ENCODE data around the gene FAM156B.
"Not testable (repeated sequence)": the region's sequence is repeated elsewhere in the genome, so short reads cannot be mapped to it uniquely, and the experiment has no call there.

FAM156B gene

GRCh38 chrX:52870046-52870445 lies 27.1 kb upstream of the FAM156B start:
- Histone ChIP-seq H3K79me2 (no peaks in the 10 kb centered on the region), H3K9me3 (ENCODE audit: control insufficient read depth, low read length) (no peaks in the 10 kb centered on the region), H3K27me3 (ENCODE audit: control insufficient read depth, insufficient read depth, low read length) (no peaks in the 10 kb centered on the region), H3K4me2 (ENCODE audit: low read length) (no peak overlapping the region), H3K9ac (no peak overlapping the region), H3K4me1 (no peaks in the 10 kb centered on the region), H3K4me3 (ENCODE audit: low read depth, low read length) (no peak overlapping the region), H3K27ac (no peak overlapping the region), H3K36me3 (ENCODE audit: control insufficient read depth, insufficient read depth, low read length) (no peaks in the 10 kb centered on the region), H2AFZ (no peak overlapping the region)
- no peak for TF ChIP-seq CTCF (IDR thresholded peaks at IDR 0.05)

- H3K9ac ChIP-seq; H3K27me3 ChIP-seq (ENCODE audit: control insufficient read depth, insufficient read depth, low read length); H3K4me2 ChIP-seq (ENCODE audit: low read length); H3K4me3 ChIP-seq (ENCODE audit: low read depth, low read length); H3K27ac ChIP-seq; H3K79me2 ChIP-seq; H3K4me1 ChIP-seq; H3K36me3 ChIP-seq (ENCODE audit: control insufficient read depth, insufficient read depth, low read length); H2AFZ ChIP-seq; H3K9me3 ChIP-seq (ENCODE audit: control insufficient read depth, low read length): not testable (repeated sequence)
These were observed 23.3 kb upstream of the FAM156B start for GRCh38 chrX:52873825-52874224.

DNA sequence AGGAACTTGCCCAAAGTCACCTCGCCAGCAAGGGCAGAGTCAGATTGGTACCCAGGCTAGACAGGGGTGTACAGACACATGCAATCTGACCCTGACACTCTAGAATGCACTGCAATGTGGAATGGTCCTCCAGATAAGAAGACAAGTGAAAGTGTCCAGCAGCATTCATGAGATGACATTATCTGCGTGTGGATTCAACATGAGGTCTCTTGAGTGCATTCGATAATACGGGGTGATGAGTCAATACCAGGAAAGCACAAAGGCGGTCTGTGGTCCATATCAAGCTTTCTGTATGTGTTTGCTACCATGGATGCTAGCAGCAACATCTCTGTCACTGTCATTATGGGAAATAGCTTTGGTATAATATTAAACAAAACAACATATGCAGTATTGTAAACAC lies 22.5 kb upstream of the FAM156B start:
- H3K9ac ChIP-seq = no peak overlapping the region
- TF ChIP-seq CTCF (IDR thresholded peaks at IDR 0.05) = no peak
- H3K9me3 ChIP-seq (ENCODE audit: control insufficient read depth, low read length) = no peaks in the 10 kb centered on the region
- H3K4me1 ChIP-seq = no peaks in the 10 kb centered on the region
- H3K36me3 ChIP-seq (ENCODE audit: control insufficient read depth, insufficient read depth, low read length) = no peaks in the 10 kb centered on the region
- no peak overlapping the region for H3K4me3 ChIP-seq (ENCODE audit: low read depth, low read length)
- no peak overlapping the region for H3K27ac ChIP-seq
- no peak overlapping the region for H3K4me2 ChIP-seq (ENCODE audit: low read length)
- no peaks in the 10 kb centered on the region for H3K79me2 ChIP-seq
- no peaks in the 10 kb centered on the region for H3K27me3 ChIP-seq (ENCODE audit: control insufficient read depth, insufficient read depth, low read length)
- H2AFZ ChIP-seq = no peak overlapping the region

GRCh38 chrX:52875436-52875835 lies 21.7 kb upstream of the FAM156B start:
- H3K9ac ChIP-seq; H3K9me3 ChIP-seq (ENCODE audit: control insufficient read depth, low read length); H3K4me3 ChIP-seq (ENCODE audit: low read depth, low read length); H3K27ac ChIP-seq; H3K4me1 ChIP-seq; H3K27me3 ChIP-seq (ENCODE audit: control insufficient read depth, insufficient read depth, low read length); H3K36me3 ChIP-seq (ENCODE audit: control insufficient read depth, insufficient read depth, low read length); H3K4me2 ChIP-seq (ENCODE audit: low read length); H2AFZ ChIP-seq; H3K79me2 ChIP-seq: not testable (repeated sequence)

- not testable (repeated sequence) for H3K9ac ChIP-seq; H3K27ac ChIP-seq; H3K27me3 ChIP-seq (ENCODE audit: control insufficient read depth, insufficient read depth, low read length); H3K9me3 ChIP-seq (ENCODE audit: control insufficient read depth, low read length); H2AFZ ChIP-seq; H3K4me1 ChIP-seq; H3K79me2 ChIP-seq; H3K36me3 ChIP-seq (ENCODE audit: control insufficient read depth, insufficient read depth, low read length); H3K4me2 ChIP-seq (ENCODE audit: low read length); H3K4me3 ChIP-seq (ENCODE audit: low read depth, low read length)
These were observed 20.7 kb upstream of the FAM156B start for GRCh38 chrX:52876386-52876785.

GRCh38 chrX:52887459-52887858 lies 9.7 kb upstream of the FAM156B start:
- H3K4me2 ChIP-seq (ENCODE audit: low read length) = not testable (repeated sequence)

GRCh38 chrX:52888090-52888489 lies 9.0 kb upstream of the FAM156B start:
- H3K4me3 ChIP-seq (ENCODE audit: low read depth, low read length); H3K9me3 ChIP-seq (ENCODE audit: control insufficient read depth, low read length); H3K27me3 ChIP-seq (ENCODE audit: control insufficient read depth, insufficient read depth, low read length); H3K4me1 ChIP-seq; H2AFZ ChIP-seq; H3K27ac ChIP-seq; H3K9ac ChIP-seq; H3K36me3 ChIP-seq (ENCODE audit: control insufficient read depth, insufficient read depth, low read length); H3K4me2 ChIP-seq (ENCODE audit: low read length); H3K79me2 ChIP-seq: not testable (repeated sequence)

More at GRCh38 chrX:52887459-52887858, 9.7 kb upstream of the FAM156B start:
- not testable (repeated sequence) for H2AFZ ChIP-seq; H3K36me3 ChIP-seq (ENCODE audit: control insufficient read depth, insufficient read depth, low read length); H3K27me3 ChIP-seq (ENCODE audit: control insufficient read depth, insufficient read depth, low read length); H3K4me1 ChIP-seq; H3K9ac ChIP-seq; H3K27ac ChIP-seq; H3K9me3 ChIP-seq (ENCODE audit: control insufficient read depth, low read length); H3K79me2 ChIP-seq; H3K4me3 ChIP-seq (ENCODE audit: low read depth, low read length)

GRCh38 chrX:52896438-52896837 lies 692 bp upstream of the FAM156B start:
- not testable (repeated sequence) for H3K9ac ChIP-seq; H3K4me3 ChIP-seq (ENCODE audit: low read depth, low read length); H3K9me3 ChIP-seq (ENCODE audit: control insufficient read depth, low read length); H3K27me3 ChIP-seq (ENCODE audit: control insufficient read depth, insufficient read depth, low read length); H3K4me2 ChIP-seq (ENCODE audit: low read length); H3K79me2 ChIP-seq; H3K27ac ChIP-seq; H3K36me3 ChIP-seq (ENCODE audit: control insufficient read depth, insufficient read depth, low read length); H2AFZ ChIP-seq; H3K4me1 ChIP-seq

- H3K4me3 ChIP-seq (ENCODE audit: low read depth, low read length); H3K27me3 ChIP-seq (ENCODE audit: control insufficient read depth, insufficient read depth, low read length); H3K27ac ChIP-seq; H3K9me3 ChIP-seq (ENCODE audit: control insufficient read depth, low read length); H3K4me2 ChIP-seq (ENCODE audit: low read length); H3K4me1 ChIP-seq; H3K9ac ChIP-seq; H2AFZ ChIP-seq; H3K36me3 ChIP-seq (ENCODE audit: control insufficient read depth, insufficient read depth, low read length); H3K79me2 ChIP-seq: not testable (repeated sequence)
These were observed 8.4 kb downstream of the FAM156B start for GRCh38 chrX:52905531-52905930.

- not testable (repeated sequence) for H3K9me3 ChIP-seq (ENCODE audit: control insufficient read depth, low read length); H3K9ac ChIP-seq; H3K36me3 ChIP-seq (ENCODE audit: control insufficient read depth, insufficient read depth, low read length); H3K4me3 ChIP-seq (ENCODE audit: low read depth, low read length); H3K4me2 ChIP-seq (ENCODE audit: low read length); H3K79me2 ChIP-seq; H3K27ac ChIP-seq; H3K27me3 ChIP-seq (ENCODE audit: control insufficient read depth, insufficient read depth, low read length); H3K4me1 ChIP-seq; H2AFZ ChIP-seq
These were observed 8.9 kb downstream of the FAM156B start for GRCh38 chrX:52906072-52906471.
